HCT116 (cell line): ENCODE data around the gene IL1RAPL2. TPM values are rescaled to one million over a fixed set of nuclear protein-coding genes. Genes with fewer than 3 reads are reported as not detected.

Source experiments
- ATAC-seq: fragments of 200-7000 bp; cut with Tn5 transposase; 2 replicates; pipeline ENCODE4 v1.9.1; 2020; ENCODE audit warnings: mild to moderate bottlenecking, moderate library complexity
- BruUV-seq: library from RNA; stranded (reverse); fragments of 400-500 nt; replicated peaks from 2 replicates; lab custom pipeline; 2021; lab: Mats Ljungman, UMichigan
- CTCF ChIA-PET: fragments of 300-600 bp; sonication (Branson Sonifier 250); formaldehyde crosslinking; loops from one replicate; lab custom pipeline; 2021; ENCODE audit warnings: antibody characterized with exemption; lab: Charles Lee
- POLR2A ChIA-PET: fragments of 300-600, 350-600 bp; sonication (Branson Sonifier 250); formaldehyde crosslinking; loops from one replicate; lab custom pipeline; 2021; ENCODE audit warnings: antibody characterized with exemption; lab: Charles Lee
- RAD21 ChIA-PET, 2 experiments: fragments of 300-600 bp; sonication (Branson Sonifier 250); formaldehyde crosslinking; loops; one replicate each; lab custom pipeline; 2023; ENCODE audit warnings: low total read pairs in 2 of 2; ENCODE audit not compliant: uncharacterized antibody in 2 of 2, unreplicated experiment in 2 of 2, low non-redundant PET in 1 of 2; lab: Charles Lee
- DNase-seq: peaks from one replicate; pipeline ENCODE4 v3.0.0-alpha.2; 2010; ENCODE audit warnings: low read depth, low spot score
- H2AFZ ChIP-seq: fragments of 200-600 bp; shearing (Covaris generic), sonication (generic); 2 replicates; pipeline ENCODE4 v1.6.1; 2017; ENCODE audit warnings: low read depth, mixed run types, mixed read lengths, antibody characterized with exemption, low read length; ENCODE audit not compliant: poor library complexity, severe bottlenecking
- H3K27ac ChIP-seq: 2 replicates; pipeline ENCODE4 v1.5.1; 2012; ENCODE audit warnings: low read depth, low read length
- H3K27me3 ChIP-seq: fragments of 200-600 bp; sonication (generic); 2 replicates; pipeline ENCODE4 v1.6.1; 2016; ENCODE audit warnings: mixed run types, low read length, mixed read lengths; ENCODE audit not compliant: insufficient read depth
- H3K36me3 ChIP-seq, 2 experiments: fragments of 200-500 bp in 1 of 2; fragments of 200-600 bp in 1 of 2; sonication (Bioruptor generic) in 1 of 2; sonication (generic) in 1 of 2; 2 replicates each; pipeline versions ENCODE4 v1.5.1 to v1.6.1; 2014 to 2016; ENCODE audit warnings: low read length in 2 of 2, inconsistent platforms in 1 of 2, mixed read lengths in 1 of 2, mixed run types in 1 of 2; ENCODE audit not compliant: insufficient read depth in 2 of 2, control insufficient read depth in 1 of 2
- H3K4me1 ChIP-seq, 2 experiments: fragments of 200-600 bp in 1 of 2; sonication (generic) in 1 of 2; 2 replicates each; pipeline versions ENCODE4 v1.5.1 to v1.6.1; 2012 to 2017; ENCODE audit warnings: low read length in 2 of 2, inconsistent platforms in 1 of 2, mild to moderate bottlenecking in 1 of 2, mixed read lengths in 1 of 2, mixed run types in 1 of 2, moderate library complexity in 1 of 2; ENCODE audit not compliant: insufficient read depth in 2 of 2, control insufficient read depth in 1 of 2
- H3K4me2 ChIP-seq: fragments of 200-600 bp; sonication (generic); 2 replicates; pipeline ENCODE4 v1.6.1; 2017; ENCODE audit warnings: mixed run types, low read length, mixed read lengths
- H3K4me3 ChIP-seq, 2 experiments: fragments of 200-600 bp in 1 of 2; sonication (generic) in 1 of 2; replicated peaks in 1 of 2; 2 replicates each; pipeline ENCODE4 v1.5.1; 2011 to 2016; ENCODE audit warnings: low read length in 2 of 2, control low read depth in 1 of 2, low read depth in 1 of 2, mild to moderate bottlenecking in 1 of 2, mixed read lengths in 1 of 2, mixed run types in 1 of 2
- H3K79me2 ChIP-seq: fragments of 200-600 bp; sonication (generic); 2 replicates; pipeline ENCODE4 v1.6.1; 2017; ENCODE audit warnings: mild to moderate bottlenecking, mixed run types, low read length, moderate library complexity, mixed read lengths; ENCODE audit not compliant: insufficient read depth
- H3K9ac ChIP-seq: fragments of 200-600 bp; sonication (generic); 2 replicates; pipeline ENCODE4 v1.6.1; 2016; ENCODE audit warnings: low read length, mixed read lengths
- H3K9me2 ChIP-seq: fragments of 200-600 bp; sonication (generic), shearing (Covaris generic); 2 replicates; pipeline ENCODE4 v1.6.1; 2017; ENCODE audit warnings: mixed run types, mild to moderate bottlenecking, moderate library complexity; ENCODE audit not compliant: insufficient read depth
- H3K9me3 ChIP-seq, 2 experiments: fragments of 200-500 bp in 1 of 2; fragments of 200-600 bp in 1 of 2; sonication (Bioruptor generic) in 1 of 2; sonication (generic) in 1 of 2; 2 replicates each; pipeline ENCODE4 v1.6.1; 2014 to 2017; ENCODE audit warnings: low read length in 2 of 2, mixed read lengths in 2 of 2, inconsistent platforms in 1 of 2, low read depth in 1 of 2, mild to moderate bottlenecking in 1 of 2, mixed run types in 1 of 2, moderate library complexity in 1 of 2; ENCODE audit not compliant: control insufficient read depth in 1 of 2, insufficient read depth in 1 of 2
- H4K20me1 ChIP-seq: fragments of 200-600 bp; sonication (generic), shearing (Covaris generic); 2 replicates; pipeline ENCODE4 v1.6.1; 2017; ENCODE audit warnings: mixed run types, mild to moderate bottlenecking, moderate library complexity; ENCODE audit not compliant: insufficient read depth
- EGR1 ChIP-seq: IDR thresholded peaks from 2 replicates; pipeline ENCODE4 v1.6.1; 2012; ENCODE audit warnings: low read depth
- FOSL1 ChIP-seq: IDR thresholded peaks from 2 replicates; pipeline ENCODE4 v1.6.1; 2012; ENCODE audit warnings: low read depth
- MAX ChIP-seq: IDR thresholded peaks from 2 replicates; pipeline ENCODE4 v1.6.1; 2012
- SP1 ChIP-seq: IDR thresholded peaks from 2 replicates; pipeline ENCODE4 v1.6.1; 2012; ENCODE audit warnings: low read depth
- TCF7L2 ChIP-seq: IDR thresholded peaks from 2 replicates; pipeline ENCODE4 v1.7.0; 2011; ENCODE audit warnings: borderline replicate concordance, inconsistent platforms; ENCODE audit not compliant: insufficient read depth, insufficient read length; ENCODE audit errors: extremely low read depth
- ZBTB33 ChIP-seq: IDR thresholded peaks from 2 replicates; pipeline ENCODE4 v1.6.1; 2011; ENCODE audit warnings: mild to moderate bottlenecking, low read length, moderate library complexity; ENCODE audit not compliant: insufficient replicate concordance; ENCODE audit errors: extremely low read depth
- ZNF274 ChIP-seq: fragments of 200-500 bp; sonication (Bioruptor generic); IDR thresholded peaks from 2 replicates; pipeline ENCODE4 v1.6.1; 2014; ENCODE audit warnings: mild to moderate bottlenecking, low read depth, low read length, inconsistent platforms
- intact Hi-C: fragments of 100-400 bp; cut with micrococcal nuclease; formaldehyde crosslinking; loops from 2 replicates; pipeline ENCODE4 v1.10.0; 2022
- total RNA-seq: library from RNA; stranded (reverse); gene quantifications from one replicate; pipeline ENCODE4 v1.2.1, GENCODE V29; 2021; ENCODE audit not compliant: unreplicated experiment
- TF ChIP-seq, protein P1 (sequence below): IDR thresholded peaks from 2 replicates; pipeline ENCODE4 v1.6.1; 2012; ENCODE audit warnings: low read depth

The IL1RAPL2 gene
- total RNA-seq, 1 experiment from 2014 or later, result not detected

GRCh38 chrX:105647749-105648148 is 1081.8 kb downstream of the IL1RAPL2 start:
- H3K36me3 ChIP-seq, result no peaks in the 10 kb centered on the region
- no peak overlapping the region for H3K9ac ChIP-seq
- no peak overlapping the region for H3K4me3 ChIP-seq
- intact Hi-C loops, result no loop called here
- ATAC-seq (no peak), DNase-seq (no peak)
- no peak overlapping the region for H3K4me2 ChIP-seq
- no peaks in the 10 kb centered on the region for H3K9me2 ChIP-seq
- no peaks in the 10 kb centered on the region for H4K20me1 ChIP-seq
- no peak overlapping the region for H3K27ac ChIP-seq
- BruUV-seq, result no TSS peak
- ChIA-PET CTCF (no interaction called here), RAD21 (no interaction called here), POLR2A (no interaction called here)
- H3K27me3 ChIP-seq, result no peaks in the 10 kb centered on the region
- H3K9me3 ChIP-seq, result no peaks in the 10 kb centered on the region
- H3K79me2 ChIP-seq, result no peaks in the 10 kb centered on the region
- H3K4me1 ChIP-seq, result no peaks in the 10 kb centered on the region
- no peak overlapping the region for H2AFZ ChIP-seq
- no peak for TF ChIP-seq ZNF274
- no peak for TF ChIP-seq MAX
- no peak for TF ChIP-seq EGR1
- TF ChIP-seq FOSL1, result no peak
- TF ChIP-seq SP1, result no peak
- TF ChIP-seq TCF7L2, result no peak
- TF ChIP-seq, protein P1, sequence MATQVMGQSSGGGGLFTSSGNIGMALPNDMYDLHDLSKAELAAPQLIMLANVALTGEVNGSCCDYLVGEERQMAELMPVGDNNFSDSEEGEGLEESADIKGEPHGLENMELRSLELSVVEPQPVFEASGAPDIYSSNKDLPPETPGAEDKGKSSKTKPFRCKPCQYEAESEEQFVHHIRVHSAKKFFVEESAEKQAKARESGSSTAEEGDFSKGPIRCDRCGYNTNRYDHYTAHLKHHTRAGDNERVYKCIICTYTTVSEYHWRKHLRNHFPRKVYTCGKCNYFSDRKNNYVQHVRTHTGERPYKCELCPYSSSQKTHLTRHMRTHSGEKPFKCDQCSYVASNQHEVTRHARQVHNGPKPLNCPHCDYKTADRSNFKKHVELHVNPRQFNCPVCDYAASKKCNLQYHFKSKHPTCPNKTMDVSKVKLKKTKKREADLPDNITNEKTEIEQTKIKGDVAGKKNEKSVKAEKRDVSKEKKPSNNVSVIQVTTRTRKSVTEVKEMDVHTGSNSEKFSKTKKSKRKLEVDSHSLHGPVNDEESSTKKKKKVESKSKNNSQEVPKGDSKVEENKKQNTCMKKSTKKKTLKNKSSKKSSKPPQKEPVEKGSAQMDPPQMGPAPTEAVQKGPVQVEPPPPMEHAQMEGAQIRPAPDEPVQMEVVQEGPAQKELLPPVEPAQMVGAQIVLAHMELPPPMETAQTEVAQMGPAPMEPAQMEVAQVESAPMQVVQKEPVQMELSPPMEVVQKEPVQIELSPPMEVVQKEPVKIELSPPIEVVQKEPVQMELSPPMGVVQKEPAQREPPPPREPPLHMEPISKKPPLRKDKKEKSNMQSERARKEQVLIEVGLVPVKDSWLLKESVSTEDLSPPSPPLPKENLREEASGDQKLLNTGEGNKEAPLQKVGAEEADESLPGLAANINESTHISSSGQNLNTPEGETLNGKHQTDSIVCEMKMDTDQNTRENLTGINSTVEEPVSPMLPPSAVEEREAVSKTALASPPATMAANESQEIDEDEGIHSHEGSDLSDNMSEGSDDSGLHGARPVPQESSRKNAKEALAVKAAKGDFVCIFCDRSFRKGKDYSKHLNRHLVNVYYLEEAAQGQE, result no peak
- TF ChIP-seq ZBTB33, result no peak
